ENCODE measurements around the gene LZTS3. TPM values are rescaled to one million over a fixed set of nuclear protein-coding genes. Genes with fewer than 3 reads are reported as not detected.
"Not testable (repeated sequence)": the region's sequence is repeated elsewhere in the genome, so short reads cannot be mapped to it uniquely, and the experiment has no call there.

The LZTS3 gene
- total RNA-seq, 4 donors from 2014 or later: 8.3 to 20.0 (median 15.3) TPM

GRCh38 chr20:3192226-3193015 is 19.1 kb upstream of the LZTS3 start:
- no peaks in the 10 kb centered on the region for H3K27me3 ChIP-seq
- no peak overlapping the region for H3K27ac ChIP-seq (replicated peaks in 1 of 4)
- no peaks in the 10 kb centered on the region for H3K4me1 ChIP-seq
- no peak overlapping the region for H3K4me3 ChIP-seq
- intact Hi-C loops (cut with DNase I): no loop called here
- TF ChIP-seq EP300 (IDR thresholded peaks at IDR 0.05) (no peak), CTCF (IDR thresholded peaks at IDR 0.05) (no peak), POLR2AphosphoS5 (IDR thresholded peaks at IDR 0.05) (no peak), POLR2A (IDR thresholded peaks at IDR 0.05; ENCODE audit: low read depth) (no peak)
- H3K9me3 ChIP-seq: no peaks in the 10 kb centered on the region
- DNase-seq (ENCODE audit: extremely low spot score): no peak
- WGBS: 95% methylated on average over 18 of the region's 18 CpGs
- peaks cover 60 to 98% (median 83%) of the 10 kb centered on the region in 4 donors for H3K36me3 ChIP-seq

- peaks cover 53 to 81% (median 68%) of the 10 kb centered on the region in 4 donors for H3K36me3 ChIP-seq
- H3K27me3 ChIP-seq: no peaks in the 10 kb centered on the region
- no peak for DNase-seq (ENCODE audit: extremely low spot score)
- H3K9me3 ChIP-seq: no peaks in the 10 kb centered on the region
- TF ChIP-seq POLR2A (IDR thresholded peaks at IDR 0.05; ENCODE audit: low read depth): no peak
- TF ChIP-seq POLR2AphosphoS5 (IDR thresholded peaks at IDR 0.05): no peak
- TF ChIP-seq CTCF (IDR thresholded peaks at IDR 0.05): no peak
- TF ChIP-seq EP300 (IDR thresholded peaks at IDR 0.05): no peak
- no peak overlapping the region for H3K27ac ChIP-seq (replicated peaks in 1 of 4)
- no peaks in the 10 kb centered on the region for H3K4me1 ChIP-seq
- WGBS: 88% methylated on average over 14 of the region's 14 CpGs
- no peak overlapping the region for H3K4me3 ChIP-seq
- intact Hi-C loops (cut with DNase I): no loop called here
Observed at GRCh38 chr20:3190681-3191111, 17.3 kb upstream of the LZTS3 start.

GRCh38 chr20:3189561-3190131 is 16.3 kb upstream of the LZTS3 start:
- 78% methylated on average over 4 of the region's 4 CpGs for WGBS
- no peak for TF ChIP-seq EP300 (IDR thresholded peaks at IDR 0.05)
- TF ChIP-seq CTCF (IDR thresholded peaks at IDR 0.05): no peak
- TF ChIP-seq POLR2A (IDR thresholded peaks at IDR 0.05; ENCODE audit: low read depth): no peak

GRCh38 chr20:3188823-3189413 is 15.6 kb upstream of the LZTS3 start:
- TF ChIP-seq CTCF (IDR thresholded peaks at IDR 0.05) (no peak), EP300 (IDR thresholded peaks at IDR 0.05) (no peak), POLR2A (IDR thresholded peaks at IDR 0.05; ENCODE audit: low read depth) (no peak), POLR2AphosphoS5 (IDR thresholded peaks at IDR 0.05) (no peak)
- Histone ChIP-seq H3K4me3 (no peak overlapping the region), H3K27ac (replicated peaks in 1 of 4) (no peak overlapping the region), H3K4me1 (no peaks in the 10 kb centered on the region), H3K36me3 (peaks cover 39 to 63% (median 52%) of the 10 kb centered on the region in 4 donors), H3K9me3 (no peaks in the 10 kb centered on the region), H3K27me3 (no peaks in the 10 kb centered on the region)
- no peak for DNase-seq (ENCODE audit: extremely low spot score)
- WGBS: 82% methylated on average over 3 of the region's 3 CpGs
- intact Hi-C loops (cut with DNase I): no loop called here

More at GRCh38 chr20:3189561-3190131, 16.3 kb upstream of the LZTS3 start:
- Histone ChIP-seq H3K4me1 (no peaks in the 10 kb centered on the region), H3K27ac (replicated peaks in 1 of 4) (no peak overlapping the region), H3K9me3 (no peaks in the 10 kb centered on the region), H3K27me3 (no peaks in the 10 kb centered on the region), H3K36me3 (peaks cover 46 to 71% (median 58%) of the 10 kb centered on the region in 4 donors), H3K4me3 (no peak overlapping the region)
- intact Hi-C loops (cut with DNase I): no loop called here
- no peak for DNase-seq (ENCODE audit: extremely low spot score)

- intact Hi-C loops (cut with DNase I); H3K27ac ChIP-seq (replicated peaks in 1 of 4); H3K27me3 ChIP-seq; H3K9me3 ChIP-seq; H3K4me3 ChIP-seq; H3K4me1 ChIP-seq; DNase-seq (ENCODE audit: extremely low spot score): not testable (repeated sequence)
- WGBS: 97% methylated on average over 9 of the region's 9 CpGs
- peaks cover 28 to 53% (median 43%) of the 10 kb centered on the region in 4 donors for H3K36me3 ChIP-seq
Observed at GRCh38 chr20:3187861-3188260, 14.5 kb upstream of the LZTS3 start.
